Stimulated activated CD8-positive, alpha-beta memory T cell treated with anti-CD3 and anti-CD28 coated beads, Interleukin-7, amount 100 ng/mL, for 1 hour (primary cell): ENCODE measurements around the gene EML6.

ENCODE experiments used
- DNase-seq, 2 donors: peaks; one replicate each; pipeline ENCODE4 v3.0.0-alpha.2; 2020; ENCODE audit warnings: low read depth in 2 of 2

The EML6 gene

DNA sequence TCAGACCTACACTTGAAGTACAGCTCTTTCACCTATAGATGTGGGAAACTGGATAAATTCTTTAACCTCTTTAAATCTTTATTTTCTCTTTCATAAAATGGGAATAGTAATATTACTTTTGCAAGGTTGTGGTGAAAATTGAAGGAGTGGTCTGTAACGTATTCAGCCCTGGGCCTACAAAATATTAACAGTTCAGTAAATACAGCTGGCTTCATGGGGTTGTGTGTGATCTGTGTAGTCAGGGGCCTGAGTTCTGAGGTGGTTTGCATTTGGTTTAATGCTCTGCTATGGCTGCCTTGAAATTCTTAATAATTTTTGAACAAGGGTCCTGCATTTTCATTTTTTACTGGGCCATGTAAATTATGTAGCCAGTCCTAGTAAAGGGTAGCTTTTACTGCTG, 16.8 kb upstream of the EML6 start:
- DNase-seq: no peak

DNA sequence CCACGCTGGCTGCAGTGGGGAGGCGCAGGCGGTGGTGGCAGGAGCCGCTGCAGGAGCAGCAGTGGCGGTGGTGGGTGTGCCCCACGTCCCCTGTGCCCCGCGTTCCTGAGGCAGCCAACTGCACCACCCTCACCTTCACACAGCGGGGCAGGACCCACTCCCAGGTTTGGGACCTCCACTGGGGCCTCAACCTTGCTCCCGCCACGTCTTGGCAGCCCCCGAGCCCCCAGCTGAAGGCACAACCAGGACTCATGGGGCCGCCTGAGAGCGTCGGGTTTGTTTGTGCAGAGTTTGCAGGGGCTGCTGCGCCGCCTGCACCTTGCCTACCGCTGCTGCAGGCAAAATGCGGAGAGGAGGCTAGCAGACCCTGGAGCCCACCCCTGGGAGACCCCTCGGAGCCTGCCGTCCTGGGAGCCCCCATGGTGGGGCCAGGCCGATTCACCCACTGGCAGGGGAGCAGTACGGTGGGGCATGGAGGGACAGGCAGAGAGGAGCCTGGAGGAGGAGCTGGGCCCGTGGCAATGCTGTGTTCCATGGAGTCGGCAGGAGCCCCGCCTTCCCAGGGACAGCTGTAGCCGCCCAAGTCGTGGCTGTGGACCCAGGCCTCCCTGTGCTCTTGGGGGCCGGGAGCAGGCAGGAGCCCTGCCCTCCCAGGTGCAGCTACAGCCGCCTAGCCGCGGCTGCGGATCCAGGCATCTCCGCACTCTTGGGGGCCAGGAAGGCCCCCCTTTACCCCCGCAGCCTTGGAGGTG, 14.7 kb upstream of the EML6 start:
- no peak for DNase-seq

GRCh38 chr2:54709336-54709809, 14.1 kb upstream of the EML6 start:
- DNase-seq: no peak

DNA sequence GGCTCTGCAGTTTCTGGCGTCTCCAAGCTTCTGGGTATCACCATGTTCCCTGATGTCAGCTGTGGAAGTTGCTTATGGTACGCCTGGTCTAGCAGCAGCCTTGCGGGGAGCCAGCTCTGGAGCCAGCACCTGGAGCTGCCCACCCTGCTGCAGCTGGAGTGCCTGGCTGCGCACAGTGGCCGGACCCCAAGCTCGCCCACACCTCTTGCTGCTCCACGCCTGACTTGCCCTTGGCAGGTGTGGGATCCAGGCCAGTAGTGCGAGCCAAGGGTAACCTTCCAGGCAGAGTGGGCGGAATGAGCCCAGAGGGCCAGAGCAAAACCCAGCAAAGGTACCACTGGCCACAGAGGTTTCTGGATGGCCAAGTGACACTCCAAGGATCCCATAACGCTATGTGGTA, 13.2 kb upstream of the EML6 start:
- DNase-seq: no peak

DNA sequence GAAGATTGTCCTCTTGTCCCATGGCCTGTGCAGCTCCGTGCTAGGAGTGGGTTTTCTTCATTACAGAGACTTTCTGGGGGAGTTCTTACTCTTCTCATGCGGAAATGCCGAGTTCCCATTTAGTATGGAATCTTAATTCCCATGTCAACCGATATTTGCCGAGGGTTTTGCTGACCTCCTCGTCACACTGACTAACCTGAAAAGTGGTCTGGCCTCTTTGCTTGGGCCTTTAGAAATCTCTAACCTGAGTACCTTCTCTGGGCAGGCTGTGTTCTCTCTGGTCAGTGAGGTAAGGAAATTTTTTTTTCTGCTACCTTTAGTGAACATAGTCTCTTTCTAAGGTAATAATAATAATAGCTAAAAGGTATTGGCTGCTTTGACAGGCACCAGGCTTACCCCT, 10.9 kb upstream of the EML6 start:
- DNase-seq: no peak

GRCh38 chr2:54714996-54715395, 8.5 kb upstream of the EML6 start:
- DNase-seq: no peak

GRCh38 chr2:54716375-54716774, 7.1 kb upstream of the EML6 start:
- no peak for DNase-seq

DNA sequence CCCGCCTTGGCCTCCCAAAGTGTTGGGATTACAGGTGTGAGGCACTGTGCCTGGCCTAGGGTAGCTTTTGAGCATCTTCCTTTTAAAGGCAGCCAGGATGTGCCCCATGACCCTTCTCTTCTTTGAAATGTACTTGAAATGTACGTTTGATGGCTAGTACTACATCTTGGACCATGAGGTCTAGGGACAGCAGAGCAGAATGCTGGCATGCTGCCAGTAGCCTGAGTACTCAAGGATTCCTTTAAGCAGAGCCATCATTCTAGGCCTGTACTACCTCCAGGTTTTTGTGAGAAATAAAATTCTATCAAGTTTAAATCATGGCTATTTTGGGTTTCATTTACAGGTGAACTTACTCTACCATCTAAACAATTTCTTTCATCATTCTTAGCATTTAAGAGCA, 2.9 kb upstream of the EML6 start:
- DNase-seq: no peak

GRCh38 chr2:54722641-54723040, 821 bp upstream of the EML6 start:
- DNase-seq: no peak

GRCh38 chr2:54723996-54724559, 616 bp downstream of the EML6 start:
- no peak for DNase-seq

DNA sequence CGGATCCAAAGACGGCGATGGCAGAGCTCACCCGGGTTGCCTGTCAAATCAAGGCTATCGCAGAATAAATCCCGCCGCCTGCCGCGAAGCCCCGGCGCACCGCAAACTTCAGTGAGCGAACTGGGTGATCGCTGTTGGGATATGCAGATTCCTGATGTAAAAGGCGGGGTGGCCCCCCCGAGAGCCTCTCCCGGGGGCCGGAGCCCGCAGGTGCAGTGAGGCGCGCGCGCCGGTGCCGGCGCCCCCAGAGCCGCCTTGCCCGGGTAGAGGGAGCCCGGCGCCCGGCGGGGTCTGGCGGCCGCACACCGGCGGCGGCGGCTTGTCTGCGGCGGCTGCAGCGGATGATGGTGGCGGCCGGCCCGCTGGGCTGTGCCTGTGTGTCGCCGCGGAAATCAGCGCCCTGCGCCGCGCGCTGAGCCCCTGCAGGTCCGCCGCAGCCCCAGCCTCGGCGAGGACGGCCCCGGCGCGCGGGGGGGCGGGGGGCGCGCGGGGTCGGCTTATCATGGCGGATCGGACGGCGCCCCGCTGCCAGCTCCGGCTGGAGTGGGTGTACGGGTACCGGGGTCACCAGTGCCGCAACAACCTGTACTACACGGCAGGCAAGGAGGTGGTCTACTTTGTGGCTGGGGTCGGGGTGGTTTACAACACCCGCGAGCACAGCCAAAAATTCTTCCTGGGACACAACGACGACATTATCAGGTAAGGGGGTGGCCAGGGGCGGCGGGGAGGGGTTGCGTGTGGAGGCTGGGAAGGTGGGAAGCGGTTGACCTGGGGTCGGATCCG, 1.3 kb downstream of the EML6 start:
- DNase-seq: no peak

DNA sequence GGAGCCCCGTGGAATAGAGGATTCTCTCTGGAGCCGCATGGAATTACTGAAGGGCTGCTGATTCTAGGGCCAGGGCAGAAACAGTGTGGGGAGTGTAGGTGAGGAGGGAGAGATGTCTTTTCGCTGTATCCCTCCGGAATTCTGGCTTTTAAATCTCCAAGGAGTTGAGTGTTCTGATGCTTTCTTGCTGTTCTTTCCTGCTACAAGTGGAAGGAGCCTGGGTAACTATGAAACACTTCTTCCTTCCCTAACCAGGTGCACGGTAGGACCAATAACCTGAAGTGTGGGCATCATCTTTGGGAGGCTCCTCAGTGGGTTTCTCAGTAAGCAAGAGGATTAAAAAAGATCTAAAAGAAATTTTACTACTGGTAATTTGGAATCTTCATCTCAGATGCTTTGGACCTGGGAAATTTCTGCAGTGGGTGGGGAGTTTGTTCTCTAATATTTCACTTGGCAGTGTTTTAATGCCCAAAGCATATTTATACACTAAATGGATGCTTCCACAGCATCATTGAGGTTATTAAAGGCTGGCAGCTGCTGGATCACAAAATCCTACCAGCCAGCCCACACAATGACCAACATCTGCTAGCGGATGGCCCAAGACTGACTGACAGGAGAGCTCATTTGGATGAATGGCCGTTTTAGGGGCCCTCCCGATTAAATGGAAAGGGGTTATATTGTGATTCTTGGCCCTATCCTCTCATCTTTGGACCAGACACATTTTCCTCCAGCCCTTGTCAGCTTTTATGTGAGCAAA, 2.1 kb downstream of the EML6 start:
- DNase-seq: no peak

DNA sequence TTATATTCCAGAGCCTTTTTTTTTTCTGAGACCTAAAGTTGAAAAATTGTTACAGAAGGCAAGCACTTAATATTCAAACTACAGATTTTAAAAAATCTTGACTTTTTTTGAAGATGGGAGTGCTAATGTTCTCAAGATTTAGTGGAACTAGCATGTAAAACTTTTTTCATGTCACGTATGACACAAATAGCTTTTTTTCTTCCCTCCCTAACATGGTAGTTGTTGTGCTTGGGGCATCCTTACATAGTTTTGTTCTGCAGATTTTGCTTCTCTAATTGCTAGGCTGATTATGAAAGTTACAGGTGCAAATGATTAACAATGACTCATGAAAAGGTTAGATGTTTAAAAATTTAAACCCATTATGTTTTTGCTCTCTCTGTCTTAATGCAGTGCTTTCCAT, 3.0 kb downstream of the EML6 start:
- no peak for DNase-seq

- no peak for DNase-seq
Measured at GRCh38 chr2:54726940-54727339, 3.5 kb downstream of the EML6 start.

- no peak for DNase-seq
Measured at GRCh38 chr2:54728669-54729120, 5.2 kb downstream of the EML6 start.

- no peak for DNase-seq
Measured at GRCh38 chr2:54735636-54736035, 12.2 kb downstream of the EML6 start.

DNA sequence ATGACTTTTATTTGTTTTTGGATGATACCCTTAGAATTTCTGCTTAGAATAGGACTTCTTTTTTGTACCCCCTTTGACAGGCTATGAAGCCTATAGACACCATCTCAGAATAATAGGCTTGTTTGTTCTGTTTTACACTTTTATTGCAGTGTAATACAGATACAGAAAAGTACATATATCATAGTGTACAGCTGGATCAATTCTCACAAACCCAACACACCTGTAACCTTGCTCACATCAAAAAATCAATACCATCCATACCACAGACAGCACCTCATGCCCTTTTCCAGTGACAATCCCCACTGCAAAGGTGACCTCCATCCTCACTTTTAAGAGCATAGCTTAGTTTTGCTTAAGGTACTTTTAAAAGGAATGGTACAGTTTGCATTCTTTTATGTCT, 14.8 kb downstream of the EML6 start:
- DNase-seq: no peak

DNA sequence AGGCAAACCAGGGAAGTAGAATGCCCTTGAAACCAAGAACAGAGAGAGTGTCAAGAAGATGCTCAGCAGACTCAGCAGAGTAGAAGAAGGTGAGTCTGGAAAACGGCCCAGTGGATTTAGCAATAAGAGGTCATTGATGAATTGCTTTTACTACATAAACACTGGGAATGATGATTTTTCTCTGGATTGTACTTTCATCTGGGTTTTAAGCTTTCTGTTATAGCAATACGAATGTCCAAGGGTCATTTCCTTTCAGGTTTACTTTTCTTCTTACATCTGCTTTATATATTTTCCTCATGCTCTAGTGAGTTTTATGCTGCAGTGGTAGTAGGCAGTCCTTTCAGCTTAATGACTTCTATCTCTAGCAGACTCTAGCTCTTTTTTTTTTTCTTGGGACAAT, 16.9 kb downstream of the EML6 start:
- DNase-seq: no peak

GRCh38 chr2:54741250-54741649, 17.8 kb downstream of the EML6 start:
- no peak for DNase-seq

DNA sequence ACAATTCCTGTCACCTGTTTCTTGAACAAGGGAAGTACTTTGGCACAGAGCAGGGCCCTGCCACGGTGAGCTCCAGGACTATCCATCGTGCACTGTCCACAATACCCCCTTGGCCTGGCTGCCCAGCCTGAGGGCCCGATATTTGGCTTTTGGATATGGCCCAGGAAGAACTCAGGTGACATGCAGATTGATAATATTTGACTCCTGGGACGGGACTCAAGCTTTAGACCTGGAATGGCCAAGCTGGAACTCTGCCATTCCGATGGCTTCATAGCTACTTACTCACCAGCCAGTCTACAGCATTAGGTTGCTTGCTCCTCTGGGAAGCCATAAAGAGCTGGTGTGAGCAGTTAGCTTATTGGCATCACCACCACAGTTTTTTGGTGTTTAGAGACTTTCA, 26.6 kb downstream of the EML6 start:
- DNase-seq: no peak

DNA sequence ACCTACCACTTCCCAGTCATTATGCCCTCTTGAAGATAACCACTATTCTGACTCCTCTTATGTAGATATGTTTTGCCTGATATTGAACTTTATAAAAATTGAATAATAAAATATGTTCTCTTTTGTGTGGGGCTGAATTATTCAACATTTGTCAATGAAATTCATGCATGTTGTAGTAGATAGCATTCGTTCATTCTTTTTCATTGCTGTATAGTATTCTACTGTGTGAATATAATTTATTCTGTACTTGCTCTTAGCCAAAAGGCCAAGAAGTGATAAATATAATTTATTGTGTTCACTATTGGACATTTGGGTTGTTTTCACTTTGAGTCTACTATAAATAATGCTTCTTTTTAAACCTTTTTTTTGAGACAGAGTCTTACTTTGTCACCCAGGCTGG, 29.0 kb downstream of the EML6 start:
- DNase-seq: no peak

- no peak for DNase-seq
Measured at GRCh38 chr2:54755641-54756326, 32.3 kb downstream of the EML6 start.
